ENCODE data around the gene WDR31.
"Not testable (repeated sequence)": the region's sequence is repeated elsewhere in the genome, so short reads cannot be mapped to it uniquely, and the experiment has no call there.

The WDR31 gene

DNA sequence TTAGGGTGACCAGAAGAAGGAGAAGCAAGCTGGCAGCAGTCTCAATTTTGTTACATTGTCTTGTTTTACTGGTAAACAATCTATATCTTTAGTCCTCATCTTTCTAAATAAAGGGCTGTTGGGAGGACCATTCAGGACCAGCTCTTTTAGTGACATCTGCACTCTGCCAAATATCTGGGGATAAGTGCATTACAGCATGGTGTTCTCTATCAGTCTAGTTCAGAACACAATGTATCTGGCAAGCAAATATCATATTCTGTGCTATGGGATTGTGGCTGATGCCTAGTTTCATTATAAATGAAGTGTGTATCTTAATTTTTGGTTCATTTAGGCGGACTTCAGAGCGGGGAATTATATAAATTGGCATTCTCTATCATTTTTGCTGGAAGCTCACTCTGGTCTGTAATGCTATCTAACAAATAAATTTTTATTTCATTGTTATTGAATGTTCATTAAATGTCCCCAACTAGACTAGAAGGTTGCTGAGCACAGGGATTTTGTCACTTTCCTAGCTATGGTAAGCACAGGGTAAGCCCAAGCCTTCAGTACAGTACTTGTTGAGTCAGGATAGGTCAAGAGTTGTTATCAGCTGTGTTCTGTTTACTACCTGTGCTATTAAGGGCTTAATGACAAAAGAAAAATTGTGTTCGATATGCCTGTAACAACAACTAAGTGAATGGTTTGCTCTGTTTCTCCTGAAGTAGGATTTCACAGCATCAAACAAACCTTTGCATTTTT is 11.9 kb downstream of the WDR31 start:
- DNase-seq: no peak

- DNase-seq: no peak
These were observed 13.8 kb downstream of the WDR31 start for GRCh38 chr9:113326230-113326629.

DNA sequence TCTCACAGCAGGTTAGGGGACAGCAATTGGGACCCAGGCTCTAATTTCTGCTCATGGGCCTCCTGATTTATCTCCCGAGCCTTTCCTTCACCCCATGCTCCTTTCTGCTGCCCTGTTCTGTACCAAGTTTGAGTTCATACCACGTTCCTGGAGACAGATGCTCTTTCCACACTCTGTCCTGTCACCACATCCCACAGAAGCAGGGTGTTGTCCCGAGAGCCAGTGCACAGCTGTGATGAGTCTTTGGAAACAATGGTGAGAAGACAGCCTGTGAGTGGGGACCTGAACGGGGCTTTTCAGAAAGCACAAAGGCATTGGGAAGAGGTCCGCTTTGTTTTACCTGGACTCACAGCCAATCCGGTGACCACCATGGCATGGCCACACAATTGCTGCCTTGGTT is 17.4 kb downstream of the WDR31 start:
- DNase-seq: no peak

- DNase-seq: no peak
These were observed 20.0 kb downstream of the WDR31 start for GRCh38 chr9:113320051-113320450.

GRCh38 chr9:113319054-113319453 is 21.0 kb downstream of the WDR31 start:
- DNase-seq: no peak

- DNase-seq: no peak
These were observed 22.3 kb downstream of the WDR31 start for GRCh38 chr9:113317777-113318176.

- no peak for DNase-seq
These were observed 24.0 kb downstream of the WDR31 start for GRCh38 chr9:113316030-113316429.

DNA sequence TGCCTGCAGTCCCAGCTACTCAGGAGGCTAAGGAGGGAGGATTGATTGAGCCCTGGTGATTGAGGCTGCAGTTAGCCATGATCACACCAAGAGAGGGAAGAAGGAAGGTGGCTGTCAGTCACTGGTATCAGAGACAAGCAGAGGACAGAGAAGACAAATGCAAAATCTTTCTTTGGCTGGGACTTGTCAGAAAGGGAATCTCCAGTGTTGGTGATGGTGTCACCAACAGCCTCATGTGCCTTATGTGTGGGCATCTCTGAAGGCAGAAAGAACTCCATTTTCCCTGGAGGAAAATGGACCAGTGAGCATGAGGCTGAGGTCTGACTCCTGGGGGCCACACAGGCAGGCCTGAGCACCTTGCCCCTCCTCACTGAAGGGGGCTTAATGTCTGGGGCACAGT is 24.8 kb downstream of the WDR31 start:
- DNase-seq: no peak

GRCh38 chr9:113313261-113313660 is 26.8 kb downstream of the WDR31 start:
- no peak for DNase-seq

GRCh38 chr9:113311961-113312360 is 28.1 kb downstream of the WDR31 start:
- no peak for DNase-seq

GRCh38 chr9:113310538-113310937 is 29.5 kb downstream of the WDR31 start:
- DNase-seq: no peak

DNA sequence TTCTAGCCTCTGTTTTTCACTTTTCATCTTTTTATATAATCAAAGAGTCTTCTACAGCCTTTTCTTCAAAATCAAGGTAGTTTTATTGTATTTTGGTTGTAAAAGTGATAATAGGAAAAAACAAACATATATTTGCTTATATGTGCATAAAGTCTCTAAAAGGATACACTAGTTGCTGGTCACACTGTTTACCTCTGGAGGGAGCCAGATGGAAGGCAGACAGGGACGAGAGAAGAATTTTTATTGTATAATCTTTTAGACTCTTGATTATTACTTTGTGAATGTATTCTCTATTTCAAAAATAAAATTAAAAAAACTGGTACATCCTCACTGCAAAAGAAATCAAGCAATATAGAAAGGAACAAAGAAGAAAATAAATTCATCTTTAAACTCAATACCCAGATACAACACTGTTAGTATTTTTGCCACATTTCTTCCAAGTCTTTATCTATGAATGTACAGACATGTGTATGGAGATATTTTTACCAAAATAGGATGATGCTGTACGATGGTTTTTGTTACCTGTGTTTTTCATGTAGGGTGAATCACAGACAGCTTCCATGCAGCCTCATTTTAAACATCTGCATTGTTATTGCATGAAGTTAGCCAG is 30.8 kb downstream of the WDR31 start:
- peak in 1 of 2 donors; percentile 56 for DNase-seq

DNA sequence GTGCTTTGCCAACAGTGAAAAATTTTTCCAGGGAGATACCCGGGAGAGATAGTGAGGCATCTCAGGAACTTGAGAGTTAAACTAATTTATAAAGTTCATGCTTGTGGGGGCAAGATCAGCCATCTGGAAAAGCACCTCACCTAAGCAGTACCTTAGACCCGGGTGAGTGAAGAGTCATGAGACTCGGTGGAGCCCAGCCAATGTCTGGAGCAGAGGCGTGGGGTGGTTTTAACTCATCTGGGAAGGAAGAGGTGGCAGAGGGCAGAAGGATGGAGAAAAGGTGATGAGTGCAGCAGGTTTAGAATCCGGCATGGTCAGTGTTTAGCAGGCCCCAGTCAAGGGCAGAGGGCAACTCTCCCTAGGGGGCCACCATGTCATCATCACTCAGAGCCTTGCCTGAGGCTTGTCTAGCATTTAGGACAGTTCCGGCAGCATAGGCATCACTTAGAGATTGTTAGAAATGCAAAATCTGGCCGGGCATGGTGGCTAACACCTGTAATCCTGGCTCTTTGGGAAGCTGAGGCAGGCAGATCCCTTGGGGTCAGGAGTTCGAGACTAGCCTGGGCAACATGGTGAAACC is 32.6 kb downstream of the WDR31 start:
- no peak for DNase-seq

- no peak for DNase-seq
These were observed 33.5 kb downstream of the WDR31 start for GRCh38 chr9:113306566-113306965.

DNA sequence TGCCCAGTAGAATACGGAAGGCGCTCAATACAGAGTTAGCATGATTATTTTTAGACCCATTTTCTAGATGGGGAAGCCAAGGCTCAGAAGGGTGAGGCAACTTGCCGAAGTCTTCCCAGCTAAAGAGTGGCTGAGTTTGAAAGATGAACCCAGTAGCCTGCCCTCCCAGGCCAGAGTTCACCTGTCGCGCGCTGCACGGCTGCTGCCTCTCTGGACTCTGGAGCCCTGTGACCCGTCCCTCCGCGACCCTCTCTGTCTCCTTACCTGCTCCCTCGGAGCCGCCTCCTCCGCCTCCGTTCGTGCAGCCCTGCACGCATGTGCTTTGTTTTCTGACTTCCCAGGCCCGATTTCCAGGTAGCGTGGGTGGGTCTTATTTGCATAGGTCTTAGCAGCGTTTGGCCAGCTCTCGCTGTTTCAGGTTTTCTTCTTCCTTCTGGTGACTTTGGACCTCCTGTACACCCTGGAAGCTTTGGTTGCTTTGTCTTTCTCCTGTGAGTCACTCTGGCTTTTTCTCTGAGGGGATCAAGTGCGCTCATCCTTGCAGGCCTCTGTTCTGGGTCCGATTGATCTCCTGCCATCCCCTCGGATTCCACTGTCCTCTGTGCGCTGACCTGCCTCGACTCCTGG is 37.2 kb downstream of the WDR31 start, which contains the start of gene RNF183:
TSS of gene RNF183 (minus strand) at position 585 of the 627 bp plus-strand sequence. CDS start 5,192 bp downstream, outside the sequence.
- DNase-seq: no peak

GRCh38 chr9:113301548-113301947 is 38.5 kb downstream of the WDR31 start:
- DNase-seq: no peak

DNA sequence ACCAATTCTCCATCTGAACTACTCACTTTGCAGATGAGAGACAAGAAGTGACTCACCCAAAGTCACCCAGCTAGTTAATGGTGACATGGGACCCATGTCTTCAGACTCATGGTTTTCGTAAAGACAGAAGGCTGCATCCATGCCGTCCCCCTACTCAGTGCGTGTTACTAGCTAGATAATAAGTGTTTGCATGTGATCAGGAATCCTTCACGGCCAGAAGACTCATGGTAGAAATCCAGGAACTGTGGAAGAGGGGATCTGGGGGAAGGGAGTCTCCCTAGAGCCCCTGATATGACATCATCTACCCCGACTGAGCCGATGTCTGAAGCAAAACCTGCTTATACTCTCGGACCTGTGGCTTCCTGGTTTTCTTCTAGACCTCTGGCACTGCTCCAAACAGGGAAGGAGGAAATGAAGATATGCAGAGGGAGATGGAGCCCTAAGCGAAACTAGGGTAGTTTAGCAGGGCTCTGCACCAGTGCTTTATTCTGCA is 40.2 kb downstream of the WDR31 start:
- DNase-seq: no peak

GRCh38 chr9:113298924-113299770 is 40.9 kb downstream of the WDR31 start:
- no peak for DNase-seq

DNA sequence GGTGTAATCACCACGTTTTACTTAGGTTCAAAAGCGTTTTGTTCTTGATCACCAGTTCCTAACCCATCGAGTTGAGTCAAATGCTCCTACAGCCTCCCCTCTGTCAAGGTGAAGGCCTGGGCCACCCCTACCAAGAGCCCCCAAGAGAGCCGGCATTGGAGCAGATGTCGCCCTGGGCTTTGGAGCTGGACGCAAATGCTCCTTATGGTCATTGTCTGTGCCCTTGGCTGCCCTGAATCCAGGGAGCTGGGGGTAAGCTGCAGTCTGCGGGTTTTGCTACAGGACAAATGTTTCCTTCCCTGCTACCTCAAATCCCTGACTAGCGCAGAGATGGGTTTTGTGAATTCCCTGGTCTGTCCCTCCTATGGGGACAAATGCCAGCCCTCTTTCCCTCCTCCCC is 41.8 kb downstream of the WDR31 start:
- DNase-seq: no peak

DNA sequence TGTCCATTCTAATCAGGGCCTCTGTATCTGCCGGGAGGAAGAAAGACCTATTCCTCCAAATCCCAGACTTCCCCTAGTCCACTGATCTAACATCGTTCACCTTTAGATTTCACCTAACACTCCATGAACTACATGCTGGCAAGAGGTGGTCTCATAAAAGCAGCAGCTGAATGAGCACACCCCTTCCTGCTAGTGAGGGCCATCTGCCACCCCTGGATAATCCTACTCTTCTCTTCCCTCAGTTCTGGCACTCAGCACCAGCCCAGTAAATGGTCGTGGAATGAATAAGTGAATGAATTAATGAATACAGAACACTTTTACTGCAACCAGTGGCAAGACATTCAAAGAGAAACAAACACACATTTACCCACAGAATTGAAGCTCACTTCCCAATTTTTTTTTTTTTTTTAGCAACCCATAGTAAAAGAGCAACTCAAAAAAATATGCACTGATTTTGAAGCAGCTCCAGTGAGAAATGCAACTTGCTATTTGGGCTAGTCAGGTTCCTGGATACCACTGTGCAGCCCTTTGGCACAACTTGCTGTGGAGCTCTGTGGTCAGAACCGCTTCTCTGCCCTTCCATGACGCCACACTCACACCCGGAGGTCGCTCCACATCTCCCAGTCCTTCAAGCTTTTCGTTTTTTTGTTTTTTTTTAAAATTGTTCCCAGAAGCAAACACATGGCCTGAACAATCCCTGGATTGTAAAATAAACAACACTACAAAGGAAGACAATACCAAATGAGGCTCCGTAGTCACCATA is 43.1 kb downstream of the WDR31 start:
- DNase-seq: no peak

GRCh38 chr9:113296247-113296646 is 43.8 kb downstream of the WDR31 start:
- DNase-seq: not testable (repeated sequence)

All from CD4-positive, alpha-beta T cell treated with Interferon alpha-2 for 1 hour (primary cell).